Stimulated activated CD4-positive, alpha-beta T cell treated with anti-CD3 and anti-CD28 coated beads, Interleukin-2, amount 100 ng/mL, for 48 hours (primary cell): Measurements from ENCODE around the gene MGARP.
"Not testable (repeated sequence)": the region's sequence is repeated elsewhere in the genome, so short reads cannot be mapped to it uniquely, and the experiment has no call there.

Experiments used
- DNase-seq, 2 donors: peaks; one replicate each; pipeline ENCODE4 v3.0.0-alpha.2; 2020

Gene MGARP

GRCh38 chr4:139295206-139295941, 15.3 kb upstream of the MGARP start:
- peak; percentile 98 to 100 for DNase-seq

- no peak for DNase-seq
Observed at GRCh38 chr4:139286186-139286698, 6.2 kb upstream of the MGARP start.

GRCh38 chr4:139282721-139283075, 2.7 kb upstream of the MGARP start:
- no peak for DNase-seq

- DNase-seq, result no peak
Observed at GRCh38 chr4:139282065-139282720, 2.2 kb upstream of the MGARP start.

GRCh38 chr4:139278912-139279759, 889 bp downstream of the MGARP start:
- DNase-seq, result no peak

GRCh38 chr4:139278485-139278884, 1.5 kb downstream of the MGARP start:
- no peak for DNase-seq

GRCh38 chr4:139275281-139275735, 4.7 kb downstream of the MGARP start:
- no peak for DNase-seq

GRCh38 chr4:139274790-139275189, 5.2 kb downstream of the MGARP start:
- DNase-seq, result no peak

GRCh38 chr4:139273835-139274234, 6.2 kb downstream of the MGARP start:
- no peak for DNase-seq

- no peak for DNase-seq
Observed at GRCh38 chr4:139267301-139267700, 12.7 kb downstream of the MGARP start.

- DNase-seq, result peak; percentile 73 to 74
Observed at GRCh38 chr4:139266583-139267257, 13.3 kb downstream of the MGARP start.

- no peak for DNase-seq
Observed at GRCh38 chr4:139266208-139266582, 13.8 kb downstream of the MGARP start.

GRCh38 chr4:139265654-139266053, 14.4 kb downstream of the MGARP start:
- no peak for DNase-seq

- DNase-seq, result no peak
Observed at GRCh38 chr4:139256349-139256748, 23.7 kb downstream of the MGARP start.

GRCh38 chr4:139255581-139255980, 24.4 kb downstream of the MGARP start:
- not testable (repeated sequence) for DNase-seq

GRCh38 chr4:139253713-139254112, 26.3 kb downstream of the MGARP start:
- DNase-seq, result no peak

GRCh38 chr4:139253046-139253445, 27.0 kb downstream of the MGARP start:
- DNase-seq, result no peak

GRCh38 chr4:139247700-139248238, 32.3 kb downstream of the MGARP start:
- DNase-seq, result no peak

GRCh38 chr4:139247241-139247640, 32.8 kb downstream of the MGARP start:
- no peak for DNase-seq

GRCh38 chr4:139246166-139246565, 33.9 kb downstream of the MGARP start:
- no peak for DNase-seq

- no peak for DNase-seq
Observed at GRCh38 chr4:139245590-139245989, 34.4 kb downstream of the MGARP start.
